ENCODE data around the gene ZBP1. TPM values are rescaled to one million over a fixed set of nuclear protein-coding genes. Genes with fewer than 3 reads are reported as not detected.

The ZBP1 gene
- total and polyA plus RNA-seq, 10 of the 15 experiments (the other 5 are each of a cell fraction or from before 2014, with no cell fraction given) = 0.93 to 10.6 (median 4.8) TPM

DNA sequence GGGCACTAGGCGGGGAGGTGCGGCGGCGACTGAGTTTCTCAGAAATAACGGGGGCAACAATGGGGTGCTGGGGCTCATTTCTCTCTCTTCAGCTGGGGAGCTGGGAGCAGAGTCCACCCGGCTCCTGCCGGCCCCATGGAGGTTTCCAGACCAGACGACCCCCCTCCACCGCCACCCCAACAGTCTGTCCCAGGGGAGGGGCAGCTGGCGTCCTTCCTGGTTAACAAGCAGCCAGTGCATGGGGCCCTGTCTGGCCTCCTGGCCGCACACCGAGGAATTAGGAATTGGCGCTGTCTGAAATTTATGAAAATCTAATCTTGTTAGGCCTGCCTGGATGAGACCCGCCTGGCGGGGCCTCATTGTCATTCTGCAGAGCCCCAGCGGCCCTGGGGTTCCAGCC, 47.2 kb upstream of the ZBP1 start:
- intact Hi-C loops (cut with micrococcal nuclease; ENCODE audit: unreplicated experiment) (no loop called here), in situ Hi-C loops (cut with MboI) (no loop called here)
- Histone ChIP-seq H3K9ac (ENCODE audit: control insufficient read depth, insufficient read depth, low read length) (no peak overlapping the region), H3K9me3 (replicated peaks; ENCODE audit: control insufficient read depth, insufficient read depth, low read length) (no peaks in the 10 kb centered on the region), H3K4me3 (no peak overlapping the region), H4K20me1 (ENCODE audit: control insufficient read depth, insufficient read depth) (no peaks in the 10 kb centered on the region), H3K4me2 (ENCODE audit: control insufficient read depth, insufficient read depth) (no peak overlapping the region), H3K36me3 (ENCODE audit: control insufficient read depth in 2 of 2, insufficient read depth in 2 of 2, low read length in 1 of 2) (no peaks in the 10 kb centered on the region), H3K27ac (ENCODE audit: control insufficient read depth, insufficient read depth) (no peak overlapping the region), H3K4me1 (ENCODE audit: control insufficient read depth, insufficient read depth, low read length) (no peaks in the 10 kb centered on the region), H2AFZ (ENCODE audit: control insufficient read depth, low read depth, low read length) (no peak overlapping the region), H3K79me2 (ENCODE audit: control insufficient read depth, insufficient read depth, low read length) (no peaks in the 10 kb centered on the region), H3K27me3 (replicated peaks in 1 of 2; ENCODE audit: control insufficient read depth in 2 of 2, insufficient read depth in 2 of 2, low read length in 1 of 2) (peaks cover 0 to 1% of the 10 kb centered on the region in 2 experiments; a peak in 1 of 4 replicates)
- POLR2A ChIA-PET = no interaction called here
- TF ChIP-seq IKZF2 (IDR thresholded peaks at IDR 0.05) (no peak), CBX5 (IDR thresholded peaks at IDR 0.05; ENCODE audit: low read depth) (no peak), EP300 (IDR thresholded peaks at IDR 0.05; ENCODE audit: borderline replicate concordance in 1 of 2, control insufficient read depth in 1 of 2, low read depth in 2 of 2, low read length in 2 of 2) (no peak), KLF5 (IDR thresholded peaks at IDR 0.05; ENCODE audit: partially characterized antibody) (no peak), ESRRA (IDR thresholded peaks at IDR 0.05; ENCODE audit: low read length) (no peak), SP1 (IDR thresholded peaks at IDR 0.05; ENCODE audit: low read depth, low read length) (no peak)
- TF ChIP-seq, protein P1, sequence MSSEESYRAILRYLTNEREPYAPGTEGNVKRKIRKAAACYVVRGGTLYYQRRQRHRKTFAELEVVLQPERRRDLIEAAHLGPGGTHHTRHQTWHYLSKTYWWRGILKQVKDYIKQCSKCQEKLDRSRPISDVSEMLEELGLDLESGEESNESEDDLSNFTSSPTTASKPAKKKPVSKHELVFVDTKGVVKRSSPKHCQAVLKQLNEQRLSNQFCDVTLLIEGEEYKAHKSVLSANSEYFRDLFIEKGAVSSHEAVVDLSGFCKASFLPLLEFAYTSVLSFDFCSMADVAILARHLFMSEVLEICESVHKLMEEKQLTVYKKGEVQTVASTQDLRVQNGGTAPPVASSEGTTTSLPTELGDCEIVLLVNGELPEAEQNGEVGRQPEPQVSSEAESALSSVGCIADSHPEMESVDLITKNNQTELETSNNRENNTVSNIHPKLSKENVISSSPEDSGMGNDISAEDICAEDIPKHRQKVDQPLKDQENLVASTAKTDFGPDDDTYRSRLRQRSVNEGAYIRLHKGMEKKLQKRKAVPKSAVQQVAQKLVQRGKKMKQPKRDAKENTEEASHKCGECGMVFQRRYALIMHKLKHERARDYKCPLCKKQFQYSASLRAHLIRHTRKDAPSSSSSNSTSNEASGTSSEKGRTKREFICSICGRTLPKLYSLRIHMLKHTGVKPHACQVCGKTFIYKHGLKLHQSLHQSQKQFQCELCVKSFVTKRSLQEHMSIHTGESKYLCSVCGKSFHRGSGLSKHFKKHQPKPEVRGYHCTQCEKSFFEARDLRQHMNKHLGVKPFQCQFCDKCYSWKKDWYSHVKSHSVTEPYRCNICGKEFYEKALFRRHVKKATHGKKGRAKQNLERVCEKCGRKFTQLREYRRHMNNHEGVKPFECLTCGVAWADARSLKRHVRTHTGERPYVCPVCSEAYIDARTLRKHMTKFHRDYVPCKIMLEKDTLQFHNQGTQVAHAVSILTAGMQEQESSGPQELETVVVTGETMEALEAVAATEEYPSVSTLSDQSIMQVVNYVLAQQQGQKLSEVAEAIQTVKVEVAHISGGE (CRISPR knock-in tag; IDR thresholded peaks at IDR 0.05) = no peak
- RAD21 ChIA-PET (ENCODE audit: unreplicated experiment) = no interaction called here
- no peak for ATAC-seq
- FAIRE-seq = no peak
- BruUV-seq (replicated peaks) = no TSS peak
- no peak for DNase-seq (ENCODE audit: low read depth, low spot score)
- CTCF ChIA-PET = no interaction called here
- 66% methylated on average over 14 of the region's 16 CpGs for WGBS (ENCODE audit: insufficient coverage, insufficient replicate concordance, low lambda C conversion rate, missing lambda C conversion rate)
- SMC1A ChIA-PET (ENCODE audit: uncharacterized antibody, unreplicated experiment) = no interaction called here
